Raji (cell line): ENCODE data around the gene PARN.

Experiments
- POLR2A ChIP-seq: IDR thresholded peaks from 2 replicates; pipeline ENCODE4 v1.6.1; 2011; ENCODE audit warnings: low read depth, low read length, control low read depth; ENCODE audit not compliant: insufficient read depth

Gene PARN, protein sequence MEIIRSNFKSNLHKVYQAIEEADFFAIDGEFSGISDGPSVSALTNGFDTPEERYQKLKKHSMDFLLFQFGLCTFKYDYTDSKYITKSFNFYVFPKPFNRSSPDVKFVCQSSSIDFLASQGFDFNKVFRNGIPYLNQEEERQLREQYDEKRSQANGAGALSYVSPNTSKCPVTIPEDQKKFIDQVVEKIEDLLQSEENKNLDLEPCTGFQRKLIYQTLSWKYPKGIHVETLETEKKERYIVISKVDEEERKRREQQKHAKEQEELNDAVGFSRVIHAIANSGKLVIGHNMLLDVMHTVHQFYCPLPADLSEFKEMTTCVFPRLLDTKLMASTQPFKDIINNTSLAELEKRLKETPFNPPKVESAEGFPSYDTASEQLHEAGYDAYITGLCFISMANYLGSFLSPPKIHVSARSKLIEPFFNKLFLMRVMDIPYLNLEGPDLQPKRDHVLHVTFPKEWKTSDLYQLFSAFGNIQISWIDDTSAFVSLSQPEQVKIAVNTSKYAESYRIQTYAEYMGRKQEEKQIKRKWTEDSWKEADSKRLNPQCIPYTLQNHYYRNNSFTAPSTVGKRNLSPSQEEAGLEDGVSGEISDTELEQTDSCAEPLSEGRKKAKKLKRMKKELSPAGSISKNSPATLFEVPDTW

DNA sequence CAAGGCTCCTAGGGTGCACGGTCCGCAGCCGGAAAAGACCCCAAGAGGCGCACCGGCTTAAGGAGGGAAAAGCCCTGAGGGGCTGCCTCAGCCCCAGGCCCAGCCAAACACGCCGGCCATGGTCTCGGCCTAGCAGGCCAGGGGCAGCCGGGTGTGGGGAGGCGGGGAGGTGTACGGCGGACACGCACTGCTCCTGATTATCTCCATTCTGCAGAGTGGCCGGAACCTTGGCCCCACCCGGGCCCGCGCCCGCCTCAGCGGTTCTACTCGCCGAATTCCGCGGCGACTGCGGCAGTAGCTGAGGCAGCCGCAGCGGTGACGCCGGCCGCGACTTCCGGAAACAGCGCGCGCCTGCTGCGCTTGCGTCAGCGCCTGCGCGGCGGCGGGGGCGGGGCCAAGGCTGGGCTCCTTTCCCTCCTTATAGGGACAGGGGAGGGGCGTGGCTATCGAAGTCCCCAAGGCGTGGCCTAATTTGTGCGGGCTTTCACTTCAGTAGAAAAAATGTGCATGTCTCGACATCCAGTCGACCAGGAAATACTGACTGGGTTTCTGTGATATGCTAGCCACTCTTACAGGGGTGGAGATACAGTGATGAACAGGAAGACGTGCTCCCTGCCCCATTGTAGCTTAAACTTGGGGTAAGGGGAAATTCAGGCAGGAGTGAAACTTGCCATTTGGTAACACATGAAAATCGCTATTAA, at the start of gene PARN:
Gene PARN, minus strand, starts transcription at position 342 of the 701 bp plus-strand sequence. Its CDS starts 135 bp downstream, at position 207.
- TF ChIP-seq POLR2A: peak; percentile 87

GRCh38 chr16:14678748-14679497, 48.9 kb upstream of the PARN start:
- TF ChIP-seq POLR2A: no peak

DNA sequence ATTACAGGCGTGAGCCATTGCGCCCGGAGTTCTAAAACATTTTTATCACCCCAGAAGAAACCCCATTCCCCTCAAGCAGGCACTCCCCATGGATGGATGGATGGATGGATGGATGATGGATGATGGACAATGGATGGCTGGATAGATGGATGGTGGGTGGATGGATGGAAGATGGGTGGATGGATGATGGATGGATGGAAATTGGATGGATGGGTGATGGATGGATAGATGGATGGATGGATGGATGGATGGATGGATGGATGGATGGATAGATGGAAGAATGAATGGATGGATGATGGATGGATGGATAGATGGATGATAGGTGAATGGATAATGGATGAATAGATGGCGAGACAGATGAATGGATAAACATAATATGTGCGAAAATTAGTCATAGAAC, 47.6 kb upstream of the PARN start:
- no peak for TF ChIP-seq POLR2A

- no peak for TF ChIP-seq POLR2A
Observed at GRCh38 chr16:14676633-14677032, 46.6 kb upstream of the PARN start.

DNA sequence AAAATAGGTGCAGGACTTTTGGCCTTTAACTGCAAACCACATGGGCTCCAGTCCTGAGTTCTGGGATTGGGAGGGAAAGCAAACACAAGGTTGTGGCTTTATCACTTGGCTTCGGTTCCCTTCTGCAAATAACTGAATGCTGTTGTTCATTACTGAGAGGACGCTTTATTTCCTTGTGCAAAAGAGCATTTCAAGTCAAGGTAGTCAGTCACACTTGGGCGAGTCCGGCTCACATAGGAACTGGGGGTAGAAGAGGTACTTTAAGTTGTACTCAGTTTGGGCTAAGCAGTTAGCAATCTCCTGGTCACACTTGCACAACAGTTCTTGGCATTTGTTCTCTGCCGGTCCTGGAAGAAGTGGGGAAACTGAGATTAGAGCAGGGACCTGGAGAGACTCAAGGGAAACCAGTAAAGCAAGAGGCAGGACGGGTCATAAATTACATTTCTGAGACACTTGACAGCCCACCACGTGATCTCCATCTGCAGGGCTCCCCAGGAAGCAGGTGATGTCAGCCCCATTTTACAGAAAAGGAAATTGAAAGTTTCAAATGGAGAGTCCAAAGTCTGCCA, 42.4 kb upstream of the PARN start:
- TF ChIP-seq POLR2A: 0 out of 2 replicates have a peak, but pooled peaks have one; percentile 8

GRCh38 chr16:14669776-14670175, 39.7 kb upstream of the PARN start:
- no peak for TF ChIP-seq POLR2A

DNA sequence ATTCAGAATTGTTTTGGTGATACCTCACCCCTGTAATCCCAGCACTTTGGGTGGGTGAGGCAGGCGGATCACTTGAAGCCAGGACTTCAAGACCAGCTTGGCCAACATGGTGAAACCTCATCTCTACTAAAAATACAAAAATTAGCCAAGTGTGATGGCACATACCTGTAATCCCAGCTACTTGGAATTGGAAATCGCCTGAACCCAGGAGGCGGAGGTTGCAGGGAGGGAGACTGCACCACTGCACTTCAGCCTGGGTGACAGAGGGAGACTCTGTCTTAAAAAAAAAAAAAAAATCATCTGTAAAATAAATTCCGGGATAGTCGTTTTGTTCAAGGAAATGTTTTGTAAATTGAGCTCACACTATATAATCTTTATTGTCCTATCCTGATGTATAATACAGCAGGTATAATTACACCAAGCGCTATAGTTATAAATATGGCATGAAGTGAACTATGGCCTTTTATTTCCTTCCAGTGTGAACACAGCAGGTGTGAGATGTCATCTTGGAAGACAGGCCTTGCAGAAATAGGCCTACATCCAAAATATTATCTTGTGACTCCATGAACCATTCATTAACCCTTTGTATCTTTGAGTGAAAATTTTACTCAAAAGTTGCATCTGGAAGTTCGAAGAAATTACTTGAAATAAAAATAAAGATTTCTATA, 38.6 kb upstream of the PARN start:
- TF ChIP-seq POLR2A: no peak

- no peak for TF ChIP-seq POLR2A
Observed at GRCh38 chr16:14667347-14668266, 37.5 kb upstream of the PARN start.

- TF ChIP-seq POLR2A: peak; percentile 81
Observed at GRCh38 chr16:14658063-14658462, 28.0 kb upstream of the PARN start.

GRCh38 chr16:14652726-14653125, 22.7 kb upstream of the PARN start:
- TF ChIP-seq POLR2A: no peak

- no peak for TF ChIP-seq POLR2A
Observed at GRCh38 chr16:14650629-14651028, 20.6 kb upstream of the PARN start.

DNA sequence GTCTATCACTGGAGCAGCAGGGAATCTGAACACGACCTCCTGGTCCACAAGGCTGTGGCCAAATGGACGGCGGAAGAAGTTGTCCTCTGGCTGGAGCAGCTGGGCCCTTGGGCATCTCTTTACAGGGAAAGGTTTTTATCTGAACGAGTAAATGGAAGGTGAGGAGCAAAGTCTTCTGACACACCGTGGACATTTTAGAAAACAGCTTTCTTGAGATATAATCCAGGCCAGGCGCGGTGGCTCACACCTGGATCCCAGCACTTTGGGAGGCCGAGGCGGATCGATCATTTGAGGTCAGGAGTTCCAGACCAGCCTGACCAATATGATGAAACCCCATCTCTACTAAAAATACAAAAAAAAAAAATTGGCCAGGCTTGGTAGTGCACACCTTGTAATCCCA, 19.8 kb upstream of the PARN start:
- no peak for TF ChIP-seq POLR2A

DNA sequence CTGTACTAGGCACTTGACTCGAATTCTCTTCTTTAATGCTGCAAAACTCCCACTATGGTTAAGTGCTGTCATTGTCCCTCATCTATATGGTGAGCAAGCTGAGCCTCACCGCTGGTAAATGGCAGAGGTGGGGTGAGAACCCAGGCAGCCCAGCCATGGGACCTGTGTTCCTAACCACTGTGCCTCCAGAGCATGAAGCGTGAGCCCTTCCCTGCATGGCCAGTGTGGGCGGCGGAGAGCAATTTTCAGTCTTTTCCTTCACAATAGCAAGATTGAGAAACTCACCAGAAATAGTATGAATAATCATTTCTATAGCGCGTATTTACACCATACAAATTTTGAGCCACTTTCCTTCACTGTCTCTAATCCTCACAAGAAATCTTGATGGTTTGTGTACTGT, 11.9 kb upstream of the PARN start:
- no peak for TF ChIP-seq POLR2A
